ENCODE results near the gene SNX17. TPM values are rescaled to one million over a fixed set of nuclear protein-coding genes. Genes with fewer than 3 reads are reported as not detected.

The SNX17 gene
- total and polyA plus RNA-seq, 9 donors: 72.3 to 111 (median 99.4) TPM

DNA sequence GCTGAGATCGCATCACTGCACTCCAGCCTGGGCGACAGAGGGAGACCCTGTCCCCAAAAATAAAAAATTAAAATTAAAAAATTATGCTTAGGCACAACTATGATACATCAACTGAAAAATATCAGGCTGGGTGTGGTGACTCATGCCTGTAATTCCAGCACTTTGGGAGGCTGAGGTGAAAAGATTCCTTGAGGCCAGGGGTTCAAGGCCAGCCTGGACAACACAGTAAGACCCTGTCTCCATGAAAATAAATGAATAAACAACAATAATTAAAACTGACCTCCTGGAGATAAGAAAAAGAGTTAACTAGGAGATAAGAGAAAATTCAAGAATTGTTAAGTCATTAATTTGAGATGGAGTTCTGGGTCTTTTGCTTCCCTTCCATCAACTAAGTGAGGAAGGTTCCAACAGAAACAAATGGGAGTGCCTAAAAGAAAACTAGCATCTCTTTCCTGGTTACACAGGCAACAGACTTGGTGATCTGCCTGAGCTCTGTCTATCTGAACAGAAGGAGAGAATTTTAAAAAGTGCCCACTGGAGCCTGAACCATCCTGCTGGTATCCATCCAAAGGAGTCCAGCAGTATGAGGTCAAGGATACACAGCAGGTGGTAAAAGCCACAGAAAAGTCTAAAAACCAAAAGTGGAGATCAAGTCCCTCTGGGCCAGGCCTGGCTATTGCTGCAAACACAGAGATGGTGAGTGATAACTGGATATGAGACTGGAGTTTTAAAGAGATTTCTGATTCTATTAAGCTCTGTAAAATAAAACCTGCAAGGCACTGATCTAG lies 30.1 kb downstream of the SNX17 start:
- TF ChIP-seq POLR2A (IDR thresholded peaks at IDR 0.05) (no peak), EP300 (IDR thresholded peaks at IDR 0.05) (no peak), CTCF (IDR thresholded peaks at IDR 0.05) (no peak)
- Histone ChIP-seq H3K27ac (no peak overlapping the region), H3K4me1 (ENCODE audit: insufficient read depth) (no peaks in the 10 kb centered on the region), H3K27me3 (no peaks in the 10 kb centered on the region), H3K36me3 (no peaks in the 10 kb centered on the region), H3K9me3 (no peaks in the 10 kb centered on the region), H3K4me3 (no peak overlapping the region)
- no peak for DNase-seq
- intact Hi-C loops (cut with DNase I): no loop called here
- WGBS, 3 donors: 91 to 96% (median 94%) methylated on average over 2 of the region's 2 CpGs

GRCh38 chr2:27407798-27408491 lies 37.5 kb downstream of the SNX17 start:
- WGBS, 3 donors: 47 to 49% (median 48%) methylated on average over 16 of the region's 16 CpGs
- H3K4me1 ChIP-seq (ENCODE audit: insufficient read depth): peaks cover 5% of the 10 kb centered on the region
- H3K36me3 ChIP-seq: no peaks in the 10 kb centered on the region
- H3K27me3 ChIP-seq: no peaks in the 10 kb centered on the region
- no peak for DNase-seq
- H3K4me3 ChIP-seq: peak overlapping the region; percentile 87
- H3K9me3 ChIP-seq: no peaks in the 10 kb centered on the region
- H3K27ac ChIP-seq: no peak overlapping the region
- TF ChIP-seq CTCF (IDR thresholded peaks at IDR 0.05): no peak
- no peak for TF ChIP-seq POLR2A (IDR thresholded peaks at IDR 0.05)
- TF ChIP-seq EP300 (IDR thresholded peaks at IDR 0.05): no peak
- intact Hi-C loops (cut with DNase I): no loop called here

DNA sequence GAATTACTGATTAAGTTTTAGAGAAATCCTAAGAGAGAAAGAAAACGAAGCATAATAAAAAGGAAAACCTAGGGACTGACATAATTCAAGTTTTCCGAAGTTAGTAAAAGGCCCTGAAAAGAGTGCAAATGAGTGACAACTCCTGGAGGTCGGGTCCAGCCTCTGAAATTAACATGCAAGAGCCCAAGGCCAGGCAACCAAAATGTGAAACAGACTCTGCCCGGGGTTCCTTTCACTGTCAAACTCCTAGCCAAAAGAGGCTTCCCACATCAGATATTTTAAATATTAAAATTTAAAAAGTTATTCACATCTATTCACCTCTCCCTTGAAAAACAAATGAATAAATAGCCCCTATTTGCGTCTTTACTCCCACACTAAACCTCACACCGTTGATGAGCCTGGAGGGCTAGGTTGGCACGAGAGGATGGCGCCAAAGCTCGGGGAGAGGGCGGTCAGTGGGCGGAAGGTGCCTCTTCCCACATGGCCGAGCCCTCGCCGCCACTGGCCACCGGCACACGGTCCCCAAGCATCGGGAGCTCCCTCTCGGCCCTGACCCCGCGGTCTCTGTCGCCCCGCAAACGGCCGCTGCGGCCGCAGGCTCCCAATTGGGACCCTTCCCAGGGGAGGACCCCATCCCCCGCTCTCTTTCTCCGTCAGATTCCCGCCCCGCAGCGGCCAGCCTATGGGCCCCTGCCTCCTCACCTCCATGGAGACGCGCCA lies 38.3 kb downstream of the SNX17 start:
- intact Hi-C loops (cut with DNase I): no loop called here
- DNase-seq: no peak
- Histone ChIP-seq H3K4me1 (ENCODE audit: insufficient read depth) (peaks cover 5% of the 10 kb centered on the region), H3K36me3 (no peaks in the 10 kb centered on the region), H3K27ac (peak overlapping the region in 1 of 2 donors; percentile 64), H3K27me3 (no peaks in the 10 kb centered on the region), H3K9me3 (no peaks in the 10 kb centered on the region), H3K4me3 (peak overlapping the region; percentile 87)
- no peak for TF ChIP-seq EP300 (IDR thresholded peaks at IDR 0.05)
- TF ChIP-seq CTCF (IDR thresholded peaks at IDR 0.05): no peak
- no peak for TF ChIP-seq POLR2A (IDR thresholded peaks at IDR 0.05)
- WGBS, 3 donors: 0 to 1% (median 1%) methylated on average over 33 of the region's 33 CpGs

- 1% methylated on average over 41 to 82 of the region's 82 CpGs for WGBS, 3 donors
- Histone ChIP-seq H3K27ac (peak within 1 kb of the TSS in 1 of 2 donors; percentile 64), H3K9me3 (no peaks in the 10 kb centered on the region), H3K4me1 (ENCODE audit: insufficient read depth) (peaks cover 5% of the 10 kb centered on the region), H3K27me3 (no peaks in the 10 kb centered on the region), H3K4me3 (peak within 1 kb of the TSS; percentile 87), H3K36me3 (no peaks in the 10 kb centered on the region)
- intact Hi-C loops (cut with DNase I): no loop called here
- TF ChIP-seq POLR2A (IDR thresholded peaks at IDR 0.05) (peak; percentile 34), CTCF (IDR thresholded peaks at IDR 0.05) (no peak)
- DNase-seq: peak; percentile 93 to 97 (median 95)
Observed at GRCh38 chr2:27409321-27410073, 39.1 kb downstream of the SNX17 start, which contains the start of gene PPM1G. Gene PPM1G (minus strand): TSS chr2:27409591. CDS start chr2:27409422, 169 bp downstream.
